NCI-H1930 (cell line): ENCODE measurements around the gene KANK4.

Experiments used
- DNase-seq, 2 experiments: peaks; one replicate each; lab custom pipeline; 2025; lab: John Stamatoyannopoulos, UW

Gene KANK4

GRCh38 chr1:62304975-62305374 is 14.3 kb downstream of the KANK4 start:
- DNase-seq, result no peak

GRCh38 chr1:62304515-62304914 is 14.7 kb downstream of the KANK4 start:
- no peak for DNase-seq

GRCh38 chr1:62301726-62302390 is 17.4 kb downstream of the KANK4 start:
- DNase-seq, result no peak

- no peak for DNase-seq
Observed at GRCh38 chr1:62299426-62300200, 19.6 kb downstream of the KANK4 start.

- DNase-seq, result no peak
Observed at GRCh38 chr1:62295921-62296491, 23.2 kb downstream of the KANK4 start.

DNA sequence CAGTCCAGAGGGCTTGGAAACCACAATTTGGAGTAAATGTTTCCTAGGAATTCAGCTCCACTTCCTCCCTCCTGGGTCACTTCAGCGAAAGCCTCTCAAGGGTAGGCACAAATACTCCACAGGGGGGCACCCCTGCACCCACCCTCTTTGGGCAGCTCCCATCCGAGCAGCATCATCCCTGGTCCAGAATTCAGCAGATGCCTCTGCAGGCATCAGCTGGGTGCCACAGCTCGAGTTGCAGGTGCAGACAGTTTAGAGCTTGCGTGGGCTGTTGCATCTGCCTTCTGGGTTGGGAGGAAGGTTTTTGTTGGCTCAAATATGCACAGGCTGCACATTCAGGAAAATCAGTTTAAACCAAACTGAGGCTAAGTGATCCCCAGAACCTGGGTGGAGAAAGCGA is 25.0 kb downstream of the KANK4 start:
- DNase-seq, result no peak

DNA sequence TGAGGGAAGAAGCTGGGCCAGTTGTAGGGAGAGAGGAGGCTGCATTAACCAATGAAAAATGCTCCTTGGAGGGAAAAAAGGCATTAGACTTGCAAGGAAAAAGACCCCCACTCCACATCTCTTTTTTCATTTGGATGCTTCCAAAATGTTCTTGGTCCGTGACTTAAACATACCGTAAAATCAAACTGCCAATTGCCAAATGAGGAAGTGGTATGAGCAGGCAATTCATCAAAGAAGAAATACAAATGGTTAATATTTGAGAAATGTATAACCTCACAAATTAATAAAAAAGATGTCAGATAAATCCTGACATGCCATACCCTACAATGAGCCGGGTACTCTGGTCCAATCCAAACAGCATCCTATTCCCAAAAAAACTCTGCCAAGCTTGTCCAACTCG is 30.6 kb downstream of the KANK4 start:
- no peak for DNase-seq

DNA sequence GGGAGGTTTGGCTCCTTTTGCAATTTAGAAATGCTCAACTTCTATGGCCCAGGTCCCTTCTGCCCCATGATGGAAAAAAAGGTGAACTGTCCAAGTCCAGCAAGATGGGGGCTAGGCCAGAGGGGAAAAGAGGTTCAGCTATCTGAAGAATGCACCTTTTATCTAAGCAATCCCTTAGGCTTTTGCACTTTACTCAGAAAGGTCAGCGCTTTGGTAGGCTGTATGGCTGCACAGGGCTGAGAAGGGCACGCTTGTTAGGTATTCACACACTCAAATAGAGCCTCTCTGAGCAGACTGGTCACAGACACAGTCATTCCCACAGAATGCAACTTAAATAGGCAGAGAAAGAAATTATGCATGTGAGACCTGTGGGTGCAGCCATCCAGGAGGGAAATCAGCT is 31.0 kb downstream of the KANK4 start:
- no peak for DNase-seq

- no peak for DNase-seq
Observed at GRCh38 chr1:62286786-62287224, 32.4 kb downstream of the KANK4 start.

DNA sequence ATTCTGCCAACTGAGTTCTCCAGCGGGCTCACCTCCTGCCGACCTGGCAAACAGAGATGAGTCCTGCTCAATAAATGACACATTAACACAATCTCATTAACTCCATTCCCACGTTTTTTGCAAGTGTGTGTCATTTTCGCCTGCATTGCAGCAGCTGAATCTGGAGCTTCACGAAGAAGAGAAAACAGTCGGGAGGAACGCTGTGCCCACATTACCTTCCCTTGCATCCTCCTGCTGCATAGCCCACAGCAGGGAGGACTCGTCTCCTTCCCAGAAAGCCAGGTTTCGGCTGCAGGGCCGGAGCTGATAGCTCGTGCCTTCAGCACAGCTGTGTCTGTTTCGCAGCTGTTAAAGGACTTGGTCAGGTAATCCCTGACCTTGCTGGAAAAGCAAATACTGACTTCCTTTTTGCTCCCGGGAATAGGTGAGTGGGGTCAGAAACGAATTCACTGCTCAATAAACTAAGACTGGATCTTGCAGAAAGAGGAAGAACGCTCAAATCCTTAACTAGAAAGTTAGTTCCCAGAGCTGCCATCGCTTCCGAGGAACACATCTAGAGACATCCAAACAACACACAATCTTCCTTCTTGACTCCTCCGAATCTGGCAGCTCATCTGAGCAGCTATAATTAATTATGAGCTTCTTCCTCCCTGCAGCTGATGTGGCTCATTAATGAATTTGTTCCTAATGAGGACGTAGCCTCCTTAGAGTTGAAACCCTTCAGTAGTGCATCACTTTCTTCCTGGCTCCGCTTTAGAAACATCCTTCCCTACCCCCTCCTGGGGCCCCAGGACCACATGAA is 33.0 kb downstream of the KANK4 start:
- no peak for DNase-seq

GRCh38 chr1:62285440-62285839 is 33.8 kb downstream of the KANK4 start:
- no peak for DNase-seq

GRCh38 chr1:62283986-62284385 is 35.2 kb downstream of the KANK4 start:
- DNase-seq, result no peak

DNA sequence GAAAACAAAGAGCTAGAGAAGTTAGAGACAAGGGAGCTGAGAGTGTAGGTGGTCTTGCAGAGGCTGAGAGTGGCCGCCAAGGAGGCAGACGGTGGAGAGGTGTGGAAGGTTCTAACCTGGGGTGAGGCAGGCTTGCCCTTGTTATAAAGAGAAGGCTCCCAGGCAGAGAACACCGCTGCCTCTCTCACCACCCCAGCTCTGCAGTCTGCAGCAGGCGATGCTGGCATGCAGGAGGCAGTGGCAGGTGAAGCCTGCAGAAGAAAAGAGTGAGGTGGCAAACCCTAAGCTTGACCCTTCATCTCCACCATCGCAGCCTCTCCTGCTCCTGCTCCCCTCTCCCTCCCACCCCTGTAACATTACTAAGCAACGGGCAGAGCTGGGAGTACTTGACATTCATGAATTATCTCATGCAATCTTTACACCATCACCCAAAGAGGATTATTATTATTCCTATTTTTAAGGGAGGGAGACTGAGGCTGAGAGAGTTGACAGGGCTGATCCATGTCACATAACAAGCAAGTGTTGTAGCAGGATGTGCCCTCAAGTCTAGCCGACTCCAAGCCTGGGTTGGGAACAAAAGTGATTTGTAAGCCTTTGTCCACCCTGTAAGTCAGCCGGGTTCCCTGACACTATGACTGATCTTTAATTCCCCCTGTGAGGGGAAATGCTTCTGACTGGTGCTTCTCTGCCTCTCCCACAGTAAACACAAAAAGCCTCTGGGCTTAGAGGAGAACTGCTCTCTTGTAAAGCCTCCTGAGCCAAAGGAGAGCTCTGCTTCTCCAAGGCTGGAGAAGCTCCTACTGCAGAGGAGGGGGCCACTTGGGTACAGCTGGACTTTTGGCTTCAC is 36.1 kb downstream of the KANK4 start:
- no peak for DNase-seq

- DNase-seq, result no peak
Observed at GRCh38 chr1:62281922-62282555, 37.2 kb downstream of the KANK4 start.

DNA sequence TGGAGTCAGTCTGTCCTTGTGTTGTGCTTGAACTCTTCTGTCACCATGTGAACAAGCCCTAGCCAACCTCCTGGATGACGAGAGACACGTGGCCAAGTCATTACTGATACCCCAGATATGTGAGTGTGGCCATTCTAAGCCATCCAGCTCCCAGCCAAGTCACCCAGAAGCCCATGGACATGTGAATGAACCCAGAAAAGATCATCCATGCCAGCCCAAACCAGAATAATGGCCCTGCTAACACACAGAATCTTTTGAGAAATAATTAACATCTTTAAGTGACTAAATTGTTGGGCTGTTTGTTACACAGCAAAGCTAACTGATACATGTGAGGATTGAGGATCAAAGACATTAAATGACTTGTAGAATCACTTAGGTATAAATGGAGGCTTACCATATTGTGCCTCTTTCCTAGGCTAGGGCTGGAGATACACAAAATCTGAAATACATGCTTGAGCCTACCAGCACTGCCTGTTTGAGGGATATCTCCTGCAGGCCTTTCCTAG is 38.2 kb downstream of the KANK4 start:
- no peak for DNase-seq

DNA sequence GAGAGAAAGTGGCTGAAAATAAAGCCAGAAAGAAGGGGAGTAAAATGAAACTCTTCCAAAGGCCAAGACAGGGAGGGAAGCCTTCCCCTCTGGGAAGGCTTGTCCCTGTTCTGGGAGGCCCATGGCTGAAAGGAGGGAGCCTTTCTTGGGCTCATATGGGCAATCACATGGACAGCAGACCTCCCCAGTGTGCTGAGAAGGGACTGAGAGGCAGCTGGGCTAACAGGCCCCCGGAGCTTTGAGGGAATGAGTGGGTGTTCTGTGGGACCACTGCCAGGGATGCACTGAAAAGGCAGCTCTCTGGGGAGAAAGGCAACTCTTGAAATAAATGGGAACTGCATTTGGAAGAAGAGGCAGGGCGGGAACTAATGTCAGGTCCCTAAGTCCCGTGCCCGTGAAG is 39.1 kb downstream of the KANK4 start:
- no peak for DNase-seq

DNA sequence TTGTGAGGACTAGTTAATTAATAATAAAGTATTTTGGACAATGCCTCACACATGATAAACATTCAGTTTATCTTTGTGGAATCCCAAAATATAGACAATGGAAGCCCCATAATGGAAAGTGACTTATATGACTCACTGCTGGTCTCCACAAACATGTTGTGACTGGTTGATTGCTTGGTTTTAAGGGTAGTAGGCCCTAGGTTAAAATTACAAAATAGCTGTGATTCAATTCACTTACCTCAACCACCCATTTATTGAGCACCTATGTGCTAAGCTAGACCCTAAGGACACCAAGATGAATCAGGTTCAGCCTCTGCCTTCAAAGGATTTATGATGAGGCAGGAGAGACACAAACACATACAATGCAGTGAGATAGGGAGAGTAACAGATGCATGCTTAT is 42.4 kb downstream of the KANK4 start:
- DNase-seq, result no peak

- no peak for DNase-seq
Observed at GRCh38 chr1:62274496-62275485, 44.4 kb downstream of the KANK4 start.

DNA sequence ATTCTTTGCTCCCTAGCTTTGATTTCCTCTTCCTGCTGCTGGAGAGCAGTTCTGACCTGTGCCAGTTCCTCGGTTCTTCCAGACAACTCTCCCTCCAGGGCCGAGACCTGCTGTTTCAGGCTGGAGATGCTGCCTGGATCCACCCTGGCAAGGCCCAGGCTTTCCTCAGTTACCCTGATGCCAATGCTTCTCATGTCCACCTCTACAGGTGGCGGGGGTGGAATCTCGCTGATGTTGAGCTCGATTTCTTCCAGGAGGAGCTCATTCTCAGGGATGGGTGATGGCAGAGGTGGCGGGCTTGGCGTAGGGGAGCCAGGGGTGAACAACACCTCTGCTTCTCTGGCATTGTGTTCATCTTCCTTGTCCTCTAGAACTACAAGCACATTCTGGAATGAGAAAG is 45.3 kb downstream of the KANK4 start:
- DNase-seq, result no peak
